ENCODE data around the gene DIO1.

DIO1 gene

DNA sequence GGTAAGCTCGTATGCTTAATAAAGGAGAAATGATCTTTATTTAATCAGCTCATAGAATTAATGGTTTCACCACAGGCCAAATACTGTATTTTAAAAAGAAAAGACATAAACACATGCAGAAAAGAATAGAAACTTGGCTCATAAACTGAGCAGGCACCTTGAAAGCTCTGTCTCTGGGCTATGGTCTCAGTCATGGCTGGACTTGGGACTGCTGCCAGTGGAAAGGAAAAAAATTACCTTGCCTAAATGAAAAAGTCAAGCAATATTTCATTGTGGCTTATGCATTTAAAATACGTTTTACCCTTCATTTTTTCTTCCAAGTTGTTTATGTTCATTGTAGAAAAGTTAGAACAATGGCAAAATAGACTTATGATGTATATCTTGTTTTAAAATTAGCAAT lies 60.1 kb downstream of the DIO1 start:
- TF ChIP-seq POLR2A (IDR thresholded peaks at IDR 0.05; ENCODE audit: low read length) (no peak), GATA1 (IDR thresholded peaks at IDR 0.05; ENCODE audit: low read depth, low read length) (no peak)

DNA sequence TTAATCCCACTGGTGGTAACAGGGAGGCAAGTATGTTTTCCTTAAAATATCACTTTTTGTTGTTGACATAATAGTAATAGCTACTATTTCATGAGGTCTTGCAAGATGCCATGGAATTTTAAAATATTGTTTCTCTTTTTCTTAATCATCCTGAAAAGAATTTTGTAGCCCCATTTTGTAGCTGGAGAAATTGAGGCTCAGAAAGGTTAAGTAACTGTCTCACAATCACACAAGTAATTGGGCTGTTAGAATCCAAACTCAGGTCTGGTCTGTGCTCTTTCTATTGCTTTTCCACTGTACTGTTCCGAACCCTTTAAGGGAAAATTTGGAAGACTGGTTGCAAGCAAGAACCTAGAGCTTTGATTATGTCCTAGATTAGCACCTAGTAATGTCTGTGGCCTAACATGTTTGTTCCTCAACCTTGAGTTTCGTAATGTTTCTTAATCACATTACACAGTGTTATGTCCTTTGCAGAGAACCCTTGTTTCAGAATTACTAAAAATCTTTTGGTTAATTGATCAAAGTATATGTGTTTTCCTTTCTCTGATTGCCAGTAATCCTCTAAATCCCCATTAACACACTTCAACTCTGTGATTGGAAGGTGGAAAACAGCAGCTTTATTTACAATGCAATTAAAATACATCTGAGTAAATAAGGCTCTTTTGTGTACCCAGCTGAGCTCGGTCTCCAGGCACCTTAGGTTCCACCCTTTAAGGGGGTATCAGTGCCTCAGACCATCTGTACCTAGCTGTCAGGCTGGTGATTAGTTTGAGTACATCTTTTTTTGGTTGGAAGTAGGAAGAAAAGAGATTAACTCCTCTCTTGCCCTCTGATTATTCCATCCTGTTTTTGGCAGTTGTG lies 62.6 kb downstream of the DIO1 start:
- TF ChIP-seq POLR2A (IDR thresholded peaks at IDR 0.05; ENCODE audit: low read length) (no peak), GATA1 (IDR thresholded peaks at IDR 0.05; ENCODE audit: low read depth, low read length) (no peak)
- DNase-seq: no peak

More for the DNA sequence above, 60.1 kb downstream of the DIO1 start:
- no peak for DNase-seq

DNA sequence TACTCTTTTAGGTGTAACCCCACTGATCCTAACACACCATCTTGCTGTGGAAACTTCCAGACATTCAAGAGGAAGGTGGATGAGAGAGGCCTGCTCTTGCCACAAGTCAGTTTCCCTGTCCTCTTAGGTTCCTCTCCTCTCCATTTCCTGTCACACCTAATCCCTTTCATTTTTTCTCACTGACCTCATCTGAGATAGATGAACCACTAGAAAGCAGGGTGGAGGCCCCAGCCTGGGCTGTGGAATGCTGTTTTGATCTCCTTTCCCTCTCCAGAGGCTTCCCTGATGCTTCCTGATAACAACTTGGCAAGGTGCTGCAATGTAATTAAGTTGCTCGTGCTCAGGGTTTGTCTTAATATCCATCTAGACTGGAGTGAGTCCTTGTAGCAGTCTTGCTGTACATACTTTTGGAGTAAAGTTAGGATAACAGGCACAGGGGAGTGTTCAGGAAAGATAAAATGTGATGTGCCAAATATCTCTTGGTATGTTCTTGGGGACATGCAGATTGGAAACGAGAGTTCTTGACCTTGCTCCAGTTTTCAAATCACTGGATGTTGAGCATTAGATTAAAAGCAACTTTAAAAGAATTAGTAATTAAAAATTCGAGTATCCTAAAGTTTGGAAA lies 63.3 kb downstream of the DIO1 start:
- TF ChIP-seq GATA1 (IDR thresholded peaks at IDR 0.05; ENCODE audit: low read depth, low read length) (no peak), POLR2A (IDR thresholded peaks at IDR 0.05; ENCODE audit: low read length) (no peak)

DNA sequence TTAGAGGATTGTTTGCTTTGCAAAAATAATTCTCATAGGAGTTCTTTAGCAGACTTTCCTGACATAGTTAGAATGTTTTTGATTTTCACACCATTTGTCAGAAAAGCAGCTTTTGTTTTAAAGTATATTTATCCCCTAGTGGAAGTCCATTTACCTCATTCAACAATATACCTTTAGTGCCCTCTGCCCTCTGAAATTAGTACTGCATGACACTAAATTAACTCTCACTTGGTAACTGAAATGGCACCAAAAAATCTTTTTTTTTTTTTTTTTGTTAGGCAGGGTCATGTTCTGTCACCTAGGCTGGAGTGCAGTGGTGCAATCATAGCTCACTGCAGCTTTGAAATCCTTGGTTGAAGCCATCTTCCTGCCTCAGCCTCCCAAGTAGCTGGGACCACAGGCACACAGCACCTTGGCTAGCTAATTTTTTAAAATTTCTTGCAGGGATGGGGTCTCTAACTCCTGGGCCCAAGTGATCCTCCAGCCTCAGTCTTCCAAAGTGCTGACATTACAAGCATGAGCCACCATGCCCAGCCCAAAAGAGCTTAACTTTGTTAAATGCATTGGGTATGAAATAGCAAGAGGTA lies 65.8 kb downstream of the DIO1 start:
- TF ChIP-seq POLR2A (IDR thresholded peaks at IDR 0.05; ENCODE audit: low read length) (no peak), GATA1 (IDR thresholded peaks at IDR 0.05; ENCODE audit: low read depth, low read length) (no peak)
- peak; percentile 42 to 70 for DNase-seq

More for the DNA sequence above, 63.3 kb downstream of the DIO1 start:
- peak; percentile 9 to 26 for DNase-seq
